Measurements from ENCODE around the gene SULT1E1. TPM values are rescaled to one million over a fixed set of nuclear protein-coding genes. Genes with fewer than 3 reads are reported as not detected.

Gene SULT1E1
- total and polyA plus RNA-seq, 10 of the 15 experiments (the other 5 are each of a cell fraction or from before 2014, with no cell fraction given): not detected

GRCh38 chr4:69882150-69882549 is 22.2 kb upstream of the SULT1E1 start:
- DNase-seq (ENCODE audit: low read depth, low spot score) (no peak), ATAC-seq (no peak), FAIRE-seq (no peak)
- TF ChIP-seq PAX8 (IDR thresholded peaks at IDR 0.05): no peak
- no peak for TF ChIP-seq DPF2 (IDR thresholded peaks at IDR 0.05)
- no peak for TF ChIP-seq SMC3 (IDR thresholded peaks at IDR 0.05; ENCODE audit: borderline replicate concordance, low read length)
- no peak for TF ChIP-seq TAF1 (IDR thresholded peaks at IDR 0.05; ENCODE audit: borderline replicate concordance, low read depth, low read length)
- no peak for TF ChIP-seq IKZF2 (IDR thresholded peaks at IDR 0.05)
- TF ChIP-seq GATAD2B (conservative IDR thresholded peaks at IDR 0.05; ENCODE audit: low read depth): no peak
- TF ChIP-seq TBL1XR1 (IDR thresholded peaks at IDR 0.05; ENCODE audit: low read depth, low read length): no peak
- no peak for TF ChIP-seq RELA (IDR thresholded peaks at IDR 0.05; ENCODE audit: borderline replicate concordance, partially characterized antibody)
- TF ChIP-seq, protein P1, sequence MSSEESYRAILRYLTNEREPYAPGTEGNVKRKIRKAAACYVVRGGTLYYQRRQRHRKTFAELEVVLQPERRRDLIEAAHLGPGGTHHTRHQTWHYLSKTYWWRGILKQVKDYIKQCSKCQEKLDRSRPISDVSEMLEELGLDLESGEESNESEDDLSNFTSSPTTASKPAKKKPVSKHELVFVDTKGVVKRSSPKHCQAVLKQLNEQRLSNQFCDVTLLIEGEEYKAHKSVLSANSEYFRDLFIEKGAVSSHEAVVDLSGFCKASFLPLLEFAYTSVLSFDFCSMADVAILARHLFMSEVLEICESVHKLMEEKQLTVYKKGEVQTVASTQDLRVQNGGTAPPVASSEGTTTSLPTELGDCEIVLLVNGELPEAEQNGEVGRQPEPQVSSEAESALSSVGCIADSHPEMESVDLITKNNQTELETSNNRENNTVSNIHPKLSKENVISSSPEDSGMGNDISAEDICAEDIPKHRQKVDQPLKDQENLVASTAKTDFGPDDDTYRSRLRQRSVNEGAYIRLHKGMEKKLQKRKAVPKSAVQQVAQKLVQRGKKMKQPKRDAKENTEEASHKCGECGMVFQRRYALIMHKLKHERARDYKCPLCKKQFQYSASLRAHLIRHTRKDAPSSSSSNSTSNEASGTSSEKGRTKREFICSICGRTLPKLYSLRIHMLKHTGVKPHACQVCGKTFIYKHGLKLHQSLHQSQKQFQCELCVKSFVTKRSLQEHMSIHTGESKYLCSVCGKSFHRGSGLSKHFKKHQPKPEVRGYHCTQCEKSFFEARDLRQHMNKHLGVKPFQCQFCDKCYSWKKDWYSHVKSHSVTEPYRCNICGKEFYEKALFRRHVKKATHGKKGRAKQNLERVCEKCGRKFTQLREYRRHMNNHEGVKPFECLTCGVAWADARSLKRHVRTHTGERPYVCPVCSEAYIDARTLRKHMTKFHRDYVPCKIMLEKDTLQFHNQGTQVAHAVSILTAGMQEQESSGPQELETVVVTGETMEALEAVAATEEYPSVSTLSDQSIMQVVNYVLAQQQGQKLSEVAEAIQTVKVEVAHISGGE (CRISPR knock-in tag; IDR thresholded peaks at IDR 0.05): no peak
- TF ChIP-seq CUX1 (IDR thresholded peaks at IDR 0.05; ENCODE audit: insufficient replicate concordance, low read depth, low read length): no peak
- TF ChIP-seq PAX5 (IDR thresholded peaks at IDR 0.05; ENCODE audit: borderline replicate concordance, low read depth, low read length): no peak
- TF ChIP-seq ZNF217 (IDR thresholded peaks at IDR 0.05): no peak
- ChIA-PET POLR2A (no interaction called here), SMC1A (ENCODE audit: uncharacterized antibody, unreplicated experiment) (interaction anchor here (1.7 to 1.8 kb wide), 2 partner anchors 51 to 192 kb away, joined by 9 to 12 read pairs; no protein-coding TSS in a partner anchor), RAD21 (ENCODE audit: unreplicated experiment) (no interaction called here), CTCF (interaction anchor here (1.2 to 2.0 kb wide), 3 partner anchors 11 to 189 kb away, joined by 3 to 6 read pairs (median 5); no protein-coding TSS in a partner anchor)
- Histone ChIP-seq H3K9me3 (replicated peaks; ENCODE audit: control insufficient read depth, insufficient read depth, low read length) (no peaks in the 10 kb centered on the region), H4K20me1 (ENCODE audit: control insufficient read depth, insufficient read depth) (no peaks in the 10 kb centered on the region), H3K36me3 (ENCODE audit: control insufficient read depth in 2 of 2, insufficient read depth in 2 of 2, low read length in 1 of 2) (no peaks in the 10 kb centered on the region), H3K9ac (ENCODE audit: control insufficient read depth, insufficient read depth, low read length) (no peak overlapping the region), H3K27ac (ENCODE audit: control insufficient read depth, insufficient read depth) (no peak overlapping the region), H2AFZ (ENCODE audit: control insufficient read depth, low read depth, low read length) (no peak overlapping the region), H3K4me2 (ENCODE audit: control insufficient read depth, insufficient read depth) (no peak overlapping the region), H3K4me1 (ENCODE audit: control insufficient read depth, insufficient read depth, low read length) (no peaks in the 10 kb centered on the region), H3K27me3 (replicated peaks in 1 of 2; ENCODE audit: control insufficient read depth in 2 of 2, insufficient read depth in 2 of 2, low read length in 1 of 2) (no peaks in the 10 kb centered on the region), H3K79me2 (ENCODE audit: control insufficient read depth, insufficient read depth, low read length) (no peaks in the 10 kb centered on the region), H3K4me3 (no peak overlapping the region)
- BruUV-seq (replicated peaks): no TSS peak
- intact Hi-C loops (cut with micrococcal nuclease; ENCODE audit: unreplicated experiment): loop anchor here (5.0 to 10.0 kb wide), 2 partner anchors 565 to 673 kb away; no protein-coding TSS in a partner anchor
- in situ Hi-C loops (cut with MboI): loop anchor here (5.0 kb wide), 1 partner anchor 190 kb away; no protein-coding TSS in a partner anchor

All from GM12878 (cell line).